HG03460 (cell line): ENCODE measurements around the gene GPSM3.
"Not testable (repeated sequence)": the region's sequence is repeated elsewhere in the genome, so short reads cannot be mapped to it uniquely, and the experiment has no call there.

ENCODE experiments used
- ATAC-seq: cut with Tn5 transposase; IDR thresholded peaks from one replicate; pipeline ENCODE4 v1.9.1; 2021; ENCODE audit not compliant: unreplicated experiment

The GPSM3 gene

DNA sequence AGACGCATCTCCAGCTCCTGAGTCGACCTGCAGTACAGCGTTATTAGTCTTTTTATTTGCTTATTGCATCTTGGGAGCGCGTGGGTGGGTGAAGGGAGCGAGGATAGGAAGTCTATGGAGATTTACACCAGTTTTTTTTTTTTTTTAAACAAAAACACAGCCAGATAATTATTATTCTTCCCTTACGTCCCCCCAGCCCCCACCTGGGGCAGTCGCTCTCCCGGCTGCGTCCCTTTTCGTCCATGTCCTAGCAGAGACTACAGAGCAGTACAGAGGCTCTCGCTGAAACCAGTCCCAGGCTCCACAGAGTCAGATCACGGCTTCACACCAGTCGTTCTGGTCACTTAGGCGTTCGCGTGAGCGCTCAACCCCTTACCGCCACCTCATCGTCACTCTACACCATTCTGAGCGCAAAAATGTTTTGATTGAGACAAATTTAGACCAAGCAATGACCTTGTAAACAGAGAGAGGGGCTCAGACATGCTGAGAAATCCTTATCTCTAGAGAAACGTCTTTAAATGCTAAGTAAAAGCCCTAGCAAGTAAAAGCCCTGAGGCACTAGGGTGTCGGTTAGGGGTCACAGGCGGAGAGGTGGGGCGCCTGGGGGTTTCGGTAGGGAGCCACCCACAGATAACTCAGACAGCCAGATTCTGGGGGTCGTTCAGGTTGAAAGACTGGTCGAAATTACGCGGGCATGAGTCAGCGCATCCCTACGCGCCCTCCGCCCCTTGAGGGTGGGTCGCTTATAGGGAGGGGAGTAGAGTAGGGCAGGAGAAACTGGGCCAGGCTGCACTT, 39.5 kb downstream of the GPSM3 start:
- ATAC-seq: no peak

DNA sequence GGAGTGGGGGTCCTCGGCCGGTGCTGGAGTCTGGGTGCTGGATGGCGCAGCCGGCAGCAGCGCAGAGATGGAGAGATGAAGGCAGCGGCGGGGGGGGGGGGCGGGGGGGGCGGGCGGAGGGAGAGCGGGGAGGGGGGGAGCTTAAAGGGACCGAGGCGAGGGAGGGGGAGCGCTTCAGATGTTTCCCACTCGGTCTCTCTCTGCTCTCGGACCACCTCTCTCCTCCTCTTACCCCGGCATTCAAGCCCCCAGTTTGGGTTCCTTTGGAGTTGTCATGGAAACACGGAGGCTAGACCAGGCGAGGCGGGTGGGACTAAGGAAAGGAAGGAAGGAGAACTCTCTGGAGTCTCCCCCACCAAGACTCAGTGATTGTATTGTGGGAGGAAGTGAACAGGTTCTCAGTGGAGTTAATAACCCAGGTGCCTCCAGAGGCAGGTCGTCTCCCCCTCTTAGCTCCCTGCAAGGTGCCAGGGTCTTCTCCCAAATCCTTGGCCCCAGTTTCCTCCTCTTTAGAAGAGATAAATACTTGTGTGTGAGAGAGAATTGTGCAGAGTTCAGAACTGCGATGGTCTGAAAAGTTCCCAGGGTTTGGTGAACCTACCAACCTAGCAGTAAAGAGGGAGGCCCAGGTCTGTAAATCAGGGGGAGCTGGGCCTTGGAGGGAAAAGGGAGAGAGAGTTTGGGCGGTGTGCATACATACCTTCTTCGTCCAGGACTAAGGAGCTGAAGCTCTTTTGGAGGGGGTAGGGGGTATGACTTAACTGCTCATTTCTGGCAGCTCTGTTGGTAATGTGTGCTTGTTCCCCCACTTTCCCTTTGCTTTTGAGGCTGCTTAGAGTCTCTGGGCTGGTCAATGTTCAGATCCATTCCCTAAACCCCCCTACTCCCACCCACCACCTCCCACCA, 40.3 kb downstream of the GPSM3 start, which contains the start of gene PRRT1:
TSS of gene PRRT1 (minus strand) at position 77 of the 906 bp plus-strand sequence. CDS start 112 bp downstream, outside the sequence.
- ATAC-seq: no peak

- ATAC-seq: no peak
These were observed 41.1 kb downstream of the GPSM3 start for GRCh38 chr6:32151181-32151862.

DNA sequence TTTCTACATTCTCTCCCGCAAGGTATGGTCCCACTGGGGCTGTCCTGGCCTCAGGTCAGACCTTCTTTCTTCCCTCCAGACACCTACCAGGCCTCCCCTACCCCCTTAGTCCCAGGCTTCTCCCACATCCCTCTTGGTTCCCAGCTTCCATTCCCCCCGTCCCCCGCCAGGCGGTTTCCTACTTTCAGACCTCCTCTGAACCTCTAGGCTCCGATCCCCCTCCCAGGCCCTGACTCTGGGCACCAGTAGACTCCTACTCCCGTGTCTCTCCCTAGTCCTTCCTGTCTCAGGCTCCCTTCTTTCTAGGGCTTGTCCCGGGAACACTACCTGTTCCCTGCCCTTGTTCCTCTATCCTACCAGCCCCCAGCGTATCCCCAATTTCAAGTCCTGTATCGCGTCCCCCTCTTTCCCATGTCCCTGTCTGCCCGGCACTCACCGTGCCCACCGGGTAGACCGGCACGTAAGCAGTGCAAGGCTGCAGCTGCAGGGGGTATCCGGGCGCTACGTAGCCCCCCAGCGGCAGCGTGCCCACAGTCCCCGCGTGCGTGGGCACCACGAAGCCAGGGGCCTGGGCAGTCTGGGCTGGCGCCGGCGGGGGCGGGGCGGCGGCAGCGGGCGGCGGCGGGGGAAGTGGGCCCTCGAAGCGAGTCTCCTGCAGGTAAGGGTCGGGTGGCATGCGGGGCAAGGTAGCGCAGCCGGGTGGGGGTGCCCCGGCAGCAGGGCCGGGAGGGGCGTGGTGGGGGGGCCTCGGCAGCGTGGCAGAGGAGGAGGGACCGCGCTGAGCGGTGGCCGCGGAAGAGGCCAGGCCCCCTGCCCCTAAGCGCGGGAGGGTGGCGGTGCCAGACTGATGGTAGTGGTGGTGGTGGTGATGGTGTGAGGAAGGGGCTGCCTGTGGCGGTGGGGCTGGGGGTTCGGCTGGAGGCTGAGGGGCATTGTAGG, 42.2 kb downstream of the GPSM3 start:
- no peak for ATAC-seq

DNA sequence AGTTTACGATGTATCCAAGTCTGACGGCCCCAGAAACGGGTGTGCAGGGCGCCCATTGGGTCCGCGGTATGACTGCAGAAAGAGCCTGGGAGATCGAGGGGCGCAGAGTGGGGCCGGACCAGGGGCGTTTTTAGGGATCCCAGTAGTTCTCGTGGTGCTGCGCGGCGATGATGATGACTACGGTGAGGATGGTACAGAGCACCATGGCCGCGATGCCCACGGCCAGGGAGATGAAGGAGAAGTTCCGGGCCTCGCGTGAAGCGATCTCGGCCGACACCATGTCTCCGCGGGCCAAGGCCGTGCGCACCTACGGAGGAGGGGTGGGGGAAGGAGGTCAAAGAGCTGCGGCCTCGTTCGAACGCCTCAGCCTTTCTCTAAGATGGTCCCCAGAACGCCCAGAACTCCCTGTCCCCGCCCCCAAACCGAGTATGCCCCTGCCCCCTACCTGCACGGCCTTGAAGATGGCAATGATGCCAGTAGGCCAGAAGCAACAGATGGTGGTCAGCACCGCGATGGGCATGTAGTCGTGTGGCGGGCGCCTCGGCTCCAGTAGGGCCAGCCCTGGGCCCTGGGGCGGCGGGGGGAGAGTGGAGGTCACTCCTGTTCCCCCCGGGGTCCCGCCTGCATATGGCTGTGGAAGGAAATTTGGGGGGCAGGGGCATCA, 43.2 kb downstream of the GPSM3 start:
- ATAC-seq: no peak

DNA sequence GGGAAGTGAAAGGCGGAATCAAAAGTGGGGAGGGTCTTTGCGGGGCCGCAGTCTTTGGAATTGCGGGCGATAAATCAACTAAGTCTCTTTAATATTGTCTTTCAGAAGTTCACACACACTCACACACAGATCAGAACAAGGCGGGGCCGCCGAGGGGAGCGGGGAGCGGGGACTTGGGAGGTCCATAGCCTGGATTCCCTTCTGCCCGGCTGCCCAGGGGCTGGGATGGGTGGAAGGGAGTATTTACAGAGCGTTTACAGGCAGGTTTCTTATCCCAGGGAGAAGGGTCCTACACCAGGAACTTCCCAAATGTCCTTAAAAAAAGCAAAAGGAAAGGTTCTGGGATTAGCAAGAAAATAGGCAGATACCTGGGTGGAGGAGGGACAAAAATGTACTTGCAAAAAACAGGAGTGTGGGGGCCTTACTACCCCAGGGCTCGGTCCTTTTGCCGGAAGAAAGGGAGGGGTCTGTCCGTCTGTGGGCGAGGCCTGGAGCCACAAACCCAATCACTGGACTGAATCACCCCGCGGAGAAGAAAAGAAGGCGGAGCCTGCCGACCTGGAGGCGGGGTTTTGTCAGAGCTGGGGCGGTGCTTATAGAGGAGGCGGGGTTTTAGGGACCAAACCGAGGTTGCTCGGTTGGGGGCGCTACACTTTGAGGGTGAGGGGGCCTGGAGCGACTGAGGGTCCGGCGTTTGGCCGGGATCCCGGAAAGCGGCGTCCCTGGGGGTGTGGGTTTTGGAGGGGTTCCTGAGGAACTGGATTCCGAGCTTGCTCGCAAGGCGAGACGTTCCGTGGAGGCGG, 44.0 kb downstream of the GPSM3 start:
- no peak for ATAC-seq

GRCh38 chr6:32147401-32148132, 44.9 kb downstream of the GPSM3 start:
- ATAC-seq: no peak

GRCh38 chr6:32146687-32147086, 45.8 kb downstream of the GPSM3 start:
- no peak for ATAC-seq

GRCh38 chr6:32146287-32146686, 46.2 kb downstream of the GPSM3 start:
- no peak for ATAC-seq

DNA sequence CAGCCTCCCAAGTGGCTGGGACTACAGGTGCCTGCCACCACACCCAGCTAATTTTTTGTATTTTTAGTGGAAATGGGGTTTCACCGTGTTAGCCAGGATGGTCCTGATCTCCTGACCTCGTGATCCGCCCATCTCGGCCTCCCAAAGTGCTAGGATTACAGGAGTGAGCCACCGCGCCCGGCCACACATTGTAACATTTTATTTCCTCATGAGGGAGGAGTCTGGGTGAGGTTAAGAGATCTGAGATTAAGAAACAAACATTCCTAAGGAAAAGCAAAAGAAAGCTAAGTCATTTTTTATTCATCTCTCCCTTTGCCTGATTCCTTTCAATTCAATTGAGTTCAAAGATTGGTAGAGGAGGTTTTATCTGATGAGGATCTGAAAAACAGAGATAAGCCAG, 48.2 kb downstream of the GPSM3 start:
- ATAC-seq: not testable (repeated sequence)
